C4-2B (cell line): Measurements from ENCODE around the gene ATAT1.

Experiments used
- CTCF ChIP-seq: fragments of 450-650 bp; conservative IDR thresholded peaks from 2 replicates; pipeline ENCODE4 v1.5.1; 2017; ENCODE audit warnings: mild to moderate bottlenecking
- ZFX ChIP-seq: fragments of 450-650 bp; IDR thresholded peaks from 2 replicates; pipeline ENCODE4 v1.6.1; 2017

GRCh38 chr6:30617565-30618269 lies 9.0 kb upstream of the ATAT1 start, which contains the start of gene MRPS18B:
- TF ChIP-seq CTCF (no peak), ZFX (no peak)
